RWPE2 (cell line): ENCODE results near the gene ENHO.

Experiments used
- ATAC-seq: fragments of 200-7000 bp; cut with Tn5 transposase; 3 replicates; pipeline ENCODE4 v1.9.1; 2021; ENCODE audit warnings: low read depth
- DNase-seq: peaks from one replicate; pipeline ENCODE4 v3.0.0-alpha.2; 2020; ENCODE audit warnings: low spot score
- H3K27ac ChIP-seq: fragments of 450-650 bp; 2 replicates; pipeline ENCODE4 v1.5.1; 2017; ENCODE audit warnings: mild to moderate bottlenecking; ENCODE audit not compliant: poor library complexity, severe bottlenecking
- H3K27me3 ChIP-seq: fragments of 250-450 bp; sonication (Bioruptor Pico); 2 replicates; pipeline ENCODE4 v1.5.1; 2021; ENCODE audit warnings: mild to moderate bottlenecking, moderate library complexity; ENCODE audit not compliant: insufficient read depth, poor library complexity, severe bottlenecking
- H3K36me3 ChIP-seq: fragments of 250-450 bp; sonication (Bioruptor Pico); 2 replicates; pipeline ENCODE4 v1.5.1; 2020; ENCODE audit warnings: low read depth, mild to moderate bottlenecking, moderate library complexity
- H3K4me1 ChIP-seq: fragments of 250-450 bp; sonication (Bioruptor Pico); 2 replicates; pipeline ENCODE4 v1.5.1; 2021; ENCODE audit warnings: mild to moderate bottlenecking, moderate library complexity; ENCODE audit not compliant: insufficient read depth, poor library complexity, severe bottlenecking
- H3K4me3 ChIP-seq: fragments of 250-450 bp; sonication (Bioruptor Pico); 2 replicates; pipeline ENCODE4 v1.5.1; 2021; ENCODE audit warnings: mild to moderate bottlenecking, moderate library complexity; ENCODE audit not compliant: severe bottlenecking
- H3K9me3 ChIP-seq: fragments of 250-450 bp; sonication (Bioruptor Pico); 2 replicates; pipeline ENCODE4 v1.5.1; 2021; ENCODE audit warnings: mild to moderate bottlenecking, moderate library complexity; ENCODE audit not compliant: severe bottlenecking
- CTCF ChIP-seq: fragments of 450-650 bp; IDR thresholded peaks from one replicate; pipeline ENCODE4 v1.5.1; 2017; ENCODE audit warnings: mild to moderate bottlenecking, moderate library complexity; ENCODE audit not compliant: poor library complexity, severe bottlenecking

The ENHO gene

DNA sequence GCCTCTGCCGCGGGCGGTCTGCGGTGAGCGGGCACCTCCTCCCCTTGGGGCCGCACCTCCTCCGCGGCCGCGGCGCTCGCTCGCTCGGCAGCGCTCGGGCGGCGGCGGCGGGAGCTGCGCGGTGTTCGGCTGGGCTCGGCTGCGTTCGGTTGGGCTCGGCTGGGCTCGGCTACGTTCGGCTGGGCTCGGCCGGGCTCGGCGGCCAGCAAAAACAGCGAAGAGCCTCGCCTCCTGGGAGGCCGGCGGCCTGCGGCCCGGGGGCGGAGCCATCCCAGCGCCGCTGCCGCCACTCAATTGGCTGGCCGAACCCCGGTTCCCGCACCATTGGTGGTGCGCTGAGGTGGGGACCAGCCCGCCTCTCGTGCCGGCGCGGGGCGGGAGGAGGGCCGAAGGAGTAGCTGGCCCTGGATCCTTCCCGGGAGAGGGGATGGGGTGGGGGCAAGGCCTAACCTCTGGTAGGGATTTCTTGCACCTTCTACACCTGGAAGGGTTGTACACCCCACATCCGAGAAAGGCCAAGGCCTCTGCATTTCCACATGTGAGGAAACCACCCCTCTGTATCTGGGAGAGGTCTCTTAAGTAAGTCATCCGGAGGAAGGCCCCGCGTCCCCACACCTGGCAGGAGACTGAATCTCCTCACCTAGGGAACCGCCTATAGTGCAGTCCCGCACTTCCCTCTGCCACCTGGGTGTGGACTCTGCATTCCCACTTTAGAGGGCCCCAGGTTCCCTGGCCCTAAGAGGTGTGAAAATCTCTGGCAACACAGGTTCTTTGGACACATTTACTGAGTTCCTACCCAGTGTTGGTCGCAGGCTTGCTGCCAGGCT is at the start of gene ENHO:
Gene ENHO (minus strand): TSS at position 20 of the 827 bp plus-strand sequence. CDS start 1,295 bp downstream, outside the sequence.
- ATAC-seq (peak; percentile 95), DNase-seq (peak; percentile 84)
- Histone ChIP-seq H3K36me3 (no peaks in the 10 kb centered on the region), H3K4me1 (no peaks in the 10 kb centered on the region), H3K9me3 (no peaks in the 10 kb centered on the region), H3K27ac (no peak within 1 kb of the TSS), H3K4me3 (peak within 1 kb of the TSS; percentile 29), H3K27me3 (no peaks in the 10 kb centered on the region)
- no peak for TF ChIP-seq CTCF

DNA sequence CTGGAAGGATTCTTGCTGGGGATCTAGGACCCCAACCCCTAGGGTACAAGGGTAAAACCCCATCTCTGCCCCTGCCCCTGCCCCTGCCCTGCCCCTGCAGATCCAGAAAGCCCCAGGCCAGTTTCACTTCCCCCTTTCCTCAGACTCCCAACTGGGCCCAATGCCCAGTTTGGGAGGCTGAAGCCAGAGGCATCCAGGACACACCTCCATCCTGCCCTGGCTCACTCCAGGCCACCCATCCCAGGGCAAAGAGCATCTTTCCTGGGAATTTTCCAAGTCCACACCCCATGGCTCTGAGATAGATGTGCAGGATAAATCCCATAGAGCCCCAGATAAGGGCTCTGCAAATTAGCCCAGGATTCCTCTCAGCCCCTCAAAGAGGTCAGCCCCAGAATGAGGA is 49.3 kb upstream of the ENHO start:
- Histone ChIP-seq H3K27me3 (peaks cover 14% of the 10 kb centered on the region), H3K9me3 (no peaks in the 10 kb centered on the region), H3K27ac (no peak overlapping the region), H3K4me1 (no peaks in the 10 kb centered on the region), H3K36me3 (no peaks in the 10 kb centered on the region), H3K4me3 (no peak overlapping the region)
- no peak for TF ChIP-seq CTCF
- ATAC-seq (no peak), DNase-seq (no peak)

DNA sequence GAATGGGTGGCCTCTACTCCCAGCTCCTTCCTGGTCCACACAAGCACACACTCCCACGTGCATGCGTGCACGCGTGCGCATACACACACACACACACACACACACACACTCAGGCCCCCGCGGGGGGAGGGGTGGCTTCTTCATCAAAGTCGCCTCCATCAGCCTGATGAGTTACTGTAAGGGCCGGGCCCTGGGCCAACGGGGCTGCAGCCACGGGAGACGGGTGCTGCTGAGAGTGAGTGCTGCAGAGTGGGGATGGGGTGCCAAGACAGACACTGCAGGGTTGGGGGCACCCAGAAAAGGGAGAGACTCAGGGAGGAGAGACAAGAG is 48.7 kb upstream of the ENHO start:
- H3K27ac ChIP-seq, result no peak overlapping the region
- DNase-seq (no peak), ATAC-seq (no peak)
- H3K4me3 ChIP-seq, result no peak overlapping the region
- H3K36me3 ChIP-seq, result no peaks in the 10 kb centered on the region
- H3K9me3 ChIP-seq, result no peaks in the 10 kb centered on the region
- peaks cover 7% of the 10 kb centered on the region for H3K27me3 ChIP-seq
- no peaks in the 10 kb centered on the region for H3K4me1 ChIP-seq
- TF ChIP-seq CTCF, result no peak

DNA sequence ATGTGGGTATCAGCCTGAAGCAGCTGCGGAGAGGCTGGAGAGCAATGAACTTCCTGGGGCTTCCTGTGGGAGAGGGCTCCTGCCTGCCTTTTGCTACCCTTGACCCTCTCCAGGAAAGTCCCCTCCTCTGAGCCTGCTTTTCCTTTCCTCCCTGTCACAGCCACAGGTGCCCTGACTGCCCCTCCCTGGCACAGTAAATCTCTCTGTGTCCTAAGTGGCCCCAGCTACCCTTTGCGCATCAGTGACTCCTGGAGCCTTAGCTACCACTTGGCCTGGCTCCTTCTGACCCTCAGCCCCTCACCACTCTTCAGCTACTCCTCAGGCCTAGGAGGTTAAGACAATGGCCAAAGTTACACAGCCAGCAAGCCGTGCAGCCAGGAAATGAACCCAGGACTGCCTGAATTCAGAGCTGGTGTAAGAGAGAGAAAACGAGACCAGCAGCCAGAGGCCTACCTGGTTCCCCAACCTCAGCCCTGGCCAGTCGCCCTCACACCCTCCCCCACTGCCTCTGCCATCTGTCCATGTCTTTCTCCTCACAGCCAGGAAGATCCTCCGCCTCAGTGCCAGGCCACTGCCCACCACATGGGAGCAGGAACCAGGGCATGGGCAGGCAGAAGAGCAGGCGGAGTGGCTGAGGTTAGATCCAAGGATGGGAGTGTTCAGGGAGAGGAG is 48.2 kb upstream of the ENHO start:
- DNase-seq, result no peak
- Histone ChIP-seq H3K27ac (no peak overlapping the region), H3K4me3 (no peak overlapping the region), H3K36me3 (no peaks in the 10 kb centered on the region), H3K4me1 (no peaks in the 10 kb centered on the region), H3K9me3 (no peaks in the 10 kb centered on the region), H3K27me3 (peaks cover 2% of the 10 kb centered on the region)
- no peak for TF ChIP-seq CTCF
- no peak for ATAC-seq

GRCh38 chr9:34570376-34570775 is 47.6 kb upstream of the ENHO start:
- H3K4me3 ChIP-seq, result no peak overlapping the region
- ATAC-seq (no peak), DNase-seq (no peak)
- TF ChIP-seq CTCF, result no peak
- no peaks in the 10 kb centered on the region for H3K36me3 ChIP-seq
- no peaks in the 10 kb centered on the region for H3K27me3 ChIP-seq
- no peak overlapping the region for H3K27ac ChIP-seq
- no peaks in the 10 kb centered on the region for H3K4me1 ChIP-seq
- H3K9me3 ChIP-seq, result no peaks in the 10 kb centered on the region
